Smooth muscle cell (in vitro differentiated cells): ENCODE data around the gene TMEM35A. TPM values are rescaled to one million over a fixed set of nuclear protein-coding genes. Genes with fewer than 3 reads are reported as not detected.
"Not testable (repeated sequence)": the region's sequence is repeated elsewhere in the genome, so short reads cannot be mapped to it uniquely, and the experiment has no call there.

Experiments
- DNase-seq: peaks from one replicate; lab custom pipeline; 2025; ENCODE audit not compliant: unreplicated experiment; lab: John Stamatoyannopoulos, UW
- H2AFZ ChIP-seq: fragments of 200-600 bp; sonication (generic); 2 replicates; pipeline ENCODE4 v1.6.0; 2016; ENCODE audit warnings: antibody characterized with exemption, low read depth, mild to moderate bottlenecking
- H3F3A ChIP-seq: fragments of 200-600 bp; sonication (generic); 2 replicates; pipeline ENCODE4 v1.6.0; 2017; ENCODE audit warnings: antibody characterized with exemption, low read depth
- H3K27ac ChIP-seq: fragments of 200-600 bp; sonication (generic); 2 replicates; pipeline ENCODE4 v1.5.1; 2016; ENCODE audit warnings: low read depth, mild to moderate bottlenecking
- H3K27me3 ChIP-seq: fragments of 200-600 bp; sonication (generic); 2 replicates; pipeline ENCODE4 v1.6.1; 2016; ENCODE audit warnings: low read depth, mild to moderate bottlenecking
- H3K36me3 ChIP-seq: fragments of 200-600 bp; sonication (generic); 2 replicates; pipeline ENCODE4 v1.5.1; 2016; ENCODE audit warnings: low read depth
- H3K4me1 ChIP-seq: fragments of 200-600 bp; sonication (generic); 2 replicates; pipeline ENCODE4 v1.5.1; 2016; ENCODE audit warnings: low read depth
- H3K4me2 ChIP-seq: fragments of 200-600 bp; sonication (generic); 2 replicates; pipeline ENCODE4 v1.6.0; 2016; ENCODE audit warnings: mild to moderate bottlenecking
- H3K4me3 ChIP-seq: fragments of 200-600 bp; sonication (generic); 2 replicates; pipeline ENCODE4 v1.5.1; 2016; ENCODE audit warnings: mild to moderate bottlenecking
- H3K79me2 ChIP-seq: fragments of 200-600 bp; sonication (generic); 2 replicates; pipeline ENCODE4 v1.6.0; 2016; ENCODE audit warnings: low read depth, mild to moderate bottlenecking
- H3K9ac ChIP-seq: fragments of 200-600 bp; sonication (generic); 2 replicates; pipeline ENCODE4 v1.6.0; 2016; ENCODE audit warnings: low read depth
- H3K9me3 ChIP-seq: fragments of 200-600 bp; sonication (generic); replicated peaks from 2 replicates; pipeline ENCODE4 v1.5.1; 2016; ENCODE audit warnings: low read depth
- H4K20me1 ChIP-seq: fragments of 200-600 bp; sonication (generic); 2 replicates; pipeline ENCODE4 v1.6.0; 2016; ENCODE audit warnings: low read depth
- WGBS: methylation state at CpG from one replicate; pipeline ENCODE4 v1.1.7; 2016; ENCODE audit warnings: low lambda C conversion rate; 5-methylcytosine and 5-hydroxymethylcytosine counted together
- polyA plus RNA-seq: library from polyadenylated mRNA; unstranded; fragments of >200 nt; fragmentation: Nextera tagmentation; extraction: Ambion mirVana; gene quantifications from 2 replicates; pipeline ENCODE4 v1.2.1, GENCODE V29; 2016
- total RNA-seq: library from RNA; depleted of rRNA; stranded (reverse); fragments of >200 nt; gene quantifications from 2 replicates; pipeline ENCODE4 v1.2.3, GENCODE V29; 2014
- TF ChIP-seq, protein P1 (sequence below): fragments of 200-600 bp; sonication (generic); IDR thresholded peaks from 2 replicates; pipeline ENCODE4 v1.5.1; 2017; ENCODE audit warnings: borderline replicate concordance, mild to moderate bottlenecking, antibody characterized with exemption; ENCODE audit not compliant: insufficient read depth, poor library complexity, severe bottlenecking

Gene TMEM35A
- total and polyA plus RNA-seq, 2 experiments from 2014 or later = 2.3 to 3.2 TPM

DNA sequence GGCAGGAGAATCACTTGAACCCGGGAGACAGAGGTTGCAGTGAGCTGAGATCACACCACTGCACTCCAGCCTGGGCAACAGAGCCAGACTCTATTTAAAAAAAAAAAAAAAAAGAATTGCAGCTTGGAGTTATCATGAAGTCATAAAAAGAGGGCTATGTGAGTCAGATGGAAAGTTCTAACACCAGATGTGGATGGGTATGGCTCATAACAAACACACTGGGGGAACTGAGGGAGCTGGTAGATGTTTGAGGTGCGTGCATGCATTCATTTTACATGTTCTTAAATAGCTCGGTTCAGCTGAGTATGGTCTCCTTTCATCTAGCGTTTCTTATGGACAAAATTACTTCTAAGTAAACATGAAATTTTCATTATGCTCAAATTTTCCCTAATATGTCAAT, 38.5 kb upstream of the TMEM35A start:
- no peaks in the 10 kb centered on the region for H3K4me1 ChIP-seq
- H3K9me3 ChIP-seq = no peaks in the 10 kb centered on the region
- no peak overlapping the region for H3K4me2 ChIP-seq
- H2AFZ ChIP-seq = no peak overlapping the region
- WGBS = 81% methylated on average over 4 of the region's 4 CpGs
- no peaks in the 10 kb centered on the region for H3F3A ChIP-seq
- H3K27me3 ChIP-seq = no peaks in the 10 kb centered on the region
- no peaks in the 10 kb centered on the region for H3K79me2 ChIP-seq
- no peaks in the 10 kb centered on the region for H4K20me1 ChIP-seq
- no peak for DNase-seq
- H3K4me3 ChIP-seq = no peak overlapping the region
- H3K27ac ChIP-seq = no peak overlapping the region
- H3K9ac ChIP-seq = no peak overlapping the region
- H3K36me3 ChIP-seq = no peaks in the 10 kb centered on the region
- TF ChIP-seq, protein P1, sequence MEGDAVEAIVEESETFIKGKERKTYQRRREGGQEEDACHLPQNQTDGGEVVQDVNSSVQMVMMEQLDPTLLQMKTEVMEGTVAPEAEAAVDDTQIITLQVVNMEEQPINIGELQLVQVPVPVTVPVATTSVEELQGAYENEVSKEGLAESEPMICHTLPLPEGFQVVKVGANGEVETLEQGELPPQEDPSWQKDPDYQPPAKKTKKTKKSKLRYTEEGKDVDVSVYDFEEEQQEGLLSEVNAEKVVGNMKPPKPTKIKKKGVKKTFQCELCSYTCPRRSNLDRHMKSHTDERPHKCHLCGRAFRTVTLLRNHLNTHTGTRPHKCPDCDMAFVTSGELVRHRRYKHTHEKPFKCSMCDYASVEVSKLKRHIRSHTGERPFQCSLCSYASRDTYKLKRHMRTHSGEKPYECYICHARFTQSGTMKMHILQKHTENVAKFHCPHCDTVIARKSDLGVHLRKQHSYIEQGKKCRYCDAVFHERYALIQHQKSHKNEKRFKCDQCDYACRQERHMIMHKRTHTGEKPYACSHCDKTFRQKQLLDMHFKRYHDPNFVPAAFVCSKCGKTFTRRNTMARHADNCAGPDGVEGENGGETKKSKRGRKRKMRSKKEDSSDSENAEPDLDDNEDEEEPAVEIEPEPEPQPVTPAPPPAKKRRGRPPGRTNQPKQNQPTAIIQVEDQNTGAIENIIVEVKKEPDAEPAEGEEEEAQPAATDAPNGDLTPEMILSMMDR = no peak

DNA sequence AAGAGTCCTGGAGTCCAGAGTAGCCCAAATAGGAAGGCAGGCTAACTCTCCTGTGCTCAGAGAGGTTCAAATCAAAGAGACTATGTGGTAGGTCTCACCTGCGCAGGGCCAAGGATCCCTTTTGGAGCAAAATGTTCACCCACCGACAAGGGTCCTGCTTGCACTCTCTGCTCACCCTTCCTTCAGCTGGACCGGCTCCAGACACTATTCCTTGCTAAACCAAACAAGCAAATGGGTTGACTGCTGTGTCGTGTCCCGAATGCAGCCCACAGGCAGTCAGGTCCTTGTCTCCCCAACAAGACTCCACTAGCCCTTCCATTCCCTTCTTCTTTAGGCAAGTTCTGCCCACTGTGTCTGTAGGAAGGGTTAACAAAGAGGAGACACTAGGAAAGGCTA, 27.5 kb upstream of the TMEM35A start:
- no peaks in the 10 kb centered on the region for H3K27me3 ChIP-seq

DNA sequence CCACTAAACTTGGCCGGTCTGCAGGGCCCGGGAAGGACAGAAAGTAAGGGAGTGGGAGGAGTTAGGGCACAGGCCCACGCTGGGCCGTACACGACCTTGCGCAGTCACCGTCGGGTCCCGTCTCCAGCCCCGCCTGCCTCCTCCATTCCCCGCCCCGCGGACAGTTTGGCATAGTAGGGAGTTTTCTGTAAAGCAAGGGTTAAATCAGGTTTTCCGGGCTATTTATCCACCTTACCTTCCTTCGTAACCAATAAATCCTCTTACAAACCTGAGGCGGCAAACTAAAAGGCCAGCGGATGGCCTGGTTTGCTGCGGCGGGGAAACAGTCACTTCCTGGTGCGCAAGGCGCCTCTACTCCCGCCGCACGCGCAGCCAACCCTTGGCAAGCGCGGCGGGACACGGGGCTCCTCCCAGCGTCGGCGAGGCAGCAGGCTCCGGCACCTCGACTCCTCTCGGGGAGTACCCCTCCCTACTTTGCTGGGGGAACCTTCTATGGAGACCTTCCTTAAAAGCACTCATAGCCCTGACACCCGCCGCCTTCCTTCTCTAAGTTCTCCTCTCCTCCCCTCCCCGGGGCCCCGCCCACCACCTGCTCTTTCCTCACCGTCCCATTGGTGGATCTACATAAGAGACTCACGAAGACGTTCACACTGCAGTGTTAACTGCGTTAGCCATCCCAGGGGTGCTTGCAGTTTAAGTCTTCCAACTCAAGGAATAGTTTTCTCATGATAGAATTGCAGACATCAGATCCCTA, 27.0 kb upstream of the TMEM35A start, which contains the start of gene TRMT2B:
Gene TRMT2B, minus strand, starts transcription at position 563 of the 754 bp plus-strand sequence. CDS start 9,822 bp downstream, outside the sequence.
- Histone ChIP-seq H4K20me1 (no peaks in the 10 kb centered on the region), H3K9ac (peak within 1 kb of the TSS; percentile 47), H3F3A (no peaks in the 10 kb centered on the region), H3K27me3 (no peaks in the 10 kb centered on the region), H2AFZ (peak within 1 kb of the TSS; percentile 96), H3K4me2 (peak within 1 kb of the TSS; percentile 84), H3K79me2 (no peaks in the 10 kb centered on the region), H3K4me3 (peak within 1 kb of the TSS; percentile 70), H3K4me1 (no peaks in the 10 kb centered on the region), H3K27ac (peak within 1 kb of the TSS; percentile 35), H3K9me3 (no peaks in the 10 kb centered on the region), H3K36me3 (no peaks in the 10 kb centered on the region)
- DNase-seq = peak; percentile 21
- 45% methylated on average over 43 of the region's 43 CpGs for WGBS
- TF ChIP-seq, protein P1 = no peak

More for the DNA sequence above, 27.5 kb upstream of the TMEM35A start:
- no peaks in the 10 kb centered on the region for H3F3A ChIP-seq
- TF ChIP-seq, protein P1 = no peak
- no peaks in the 10 kb centered on the region for H3K4me1 ChIP-seq
- H3K4me2 ChIP-seq = peak overlapping the region; percentile 84
- no peaks in the 10 kb centered on the region for H3K9me3 ChIP-seq
- peak overlapping the region; percentile 96 for H2AFZ ChIP-seq
- peak overlapping the region; percentile 39 for H3K9ac ChIP-seq
- DNase-seq = no peak
- 58% methylated on average over 5 of the region's 5 CpGs for WGBS
- no peaks in the 10 kb centered on the region for H4K20me1 ChIP-seq
- H3K79me2 ChIP-seq = no peaks in the 10 kb centered on the region
- H3K27ac ChIP-seq = peak overlapping the region; percentile 35
- H3K4me3 ChIP-seq = peak overlapping the region; percentile 70
- no peaks in the 10 kb centered on the region for H3K36me3 ChIP-seq

- H3K4me3 ChIP-seq, H3F3A ChIP-seq, H3K27me3 ChIP-seq, H3K79me2 ChIP-seq, H3K4me1 ChIP-seq, H2AFZ ChIP-seq, H4K20me1 ChIP-seq, H3K9me3 ChIP-seq, H3K4me2 ChIP-seq, H3K27ac ChIP-seq, DNase-seq, H3K36me3 ChIP-seq, H3K9ac ChIP-seq: not testable (repeated sequence)
- WGBS = 66% methylated on average over 4 of the region's 4 CpGs
Observed at GRCh38 chrX:101056551-101056950, 22.1 kb upstream of the TMEM35A start.
